CD4-positive, alpha-beta T cell treated with Interleukin-1 beta for 1 hour (primary cell): ENCODE measurements around the gene RARS1.
"Not testable (repeated sequence)": the region's sequence is repeated elsewhere in the genome, so short reads cannot be mapped to it uniquely, and the experiment has no call there.

Experiments used
- DNase-seq, 2 donors: peaks; one replicate each; pipeline ENCODE4 v3.0.0-alpha.2; 2020 to 2022

RARS1 gene

GRCh38 chr5:168482361-168482760, 3.9 kb upstream of the RARS1 start:
- no peak for DNase-seq

GRCh38 chr5:168489059-168489458, 2.8 kb downstream of the RARS1 start:
- no peak for DNase-seq

- no peak for DNase-seq
Measured at GRCh38 chr5:168494057-168494555, 7.8 kb downstream of the RARS1 start.

- no peak for DNase-seq
Measured at GRCh38 chr5:168502563-168503237, 16.4 kb downstream of the RARS1 start.

GRCh38 chr5:168513861-168514428, 27.7 kb downstream of the RARS1 start:
- no peak for DNase-seq

- DNase-seq = no peak
Measured at GRCh38 chr5:168525856-168526255, 39.6 kb downstream of the RARS1 start.

- no peak for DNase-seq
Measured at GRCh38 chr5:168527756-168528295, 41.6 kb downstream of the RARS1 start.

GRCh38 chr5:168528521-168529373, 42.5 kb downstream of the RARS1 start, which contains the start of gene FBLL1:
Gene FBLL1 (plus strand): TSS chr5:168529305. CDS start chr5:168529505, 200 bp downstream.
- DNase-seq = peak in 1 of 2 donors; percentile 1

GRCh38 chr5:168529374-168530234, 43.3 kb downstream of the RARS1 start:
- DNase-seq = no peak

GRCh38 chr5:168530621-168531150, 44.4 kb downstream of the RARS1 start:
- no peak for DNase-seq

GRCh38 chr5:168531191-168531590, 44.9 kb downstream of the RARS1 start:
- no peak for DNase-seq

GRCh38 chr5:168531987-168532864, 46.0 kb downstream of the RARS1 start:
- DNase-seq = no peak

- not testable (repeated sequence) for DNase-seq
Measured at GRCh38 chr5:168534351-168534750, 48.1 kb downstream of the RARS1 start.

- no peak for DNase-seq
Measured at GRCh38 chr5:168537176-168537575, 50.9 kb downstream of the RARS1 start.

- DNase-seq = no peak
Measured at GRCh38 chr5:168549554-168549953, 63.3 kb downstream of the RARS1 start.

GRCh38 chr5:168550656-168551055, 64.4 kb downstream of the RARS1 start:
- no peak for DNase-seq

GRCh38 chr5:168552146-168552545, 65.9 kb downstream of the RARS1 start:
- DNase-seq = no peak

- no peak for DNase-seq
Measured at GRCh38 chr5:168553377-168554130, 67.3 kb downstream of the RARS1 start.

- DNase-seq = no peak
Measured at GRCh38 chr5:168557389-168557788, 71.1 kb downstream of the RARS1 start.

GRCh38 chr5:168562279-168562678, 76.0 kb downstream of the RARS1 start:
- DNase-seq = no peak
